PC-9 (cell line): ENCODE data around the gene SLC30A2.

Source experiments
- CTCF ChIP-seq: fragments of 200-600 bp; sonication (generic); conservative IDR thresholded peaks from 2 replicates; pipeline ENCODE4 v1.6.1; 2017; ENCODE audit warnings: mixed run types, antibody characterized with exemption, mild to moderate bottlenecking, moderate library complexity
- EZH2 ChIP-seq: fragments of 200-600 bp; sonication (generic); IDR thresholded peaks from 2 replicates; pipeline ENCODE4 v1.8.0; 2017; ENCODE audit warnings: antibody characterized with exemption, low read depth

- TF ChIP-seq CTCF: no peak
- no peak for TF ChIP-seq EZH2
Observed at GRCh38 chr1:25990702-25991395, 55.1 kb downstream of the SLC30A2 start.
